ENCODE results near the gene SRCIN1. TPM values are rescaled to one million over a fixed set of nuclear protein-coding genes. Genes with fewer than 3 reads are reported as not detected.
A peak's percentile ranks its signal among the peaks of the same experiment; 100 is the strongest.

The SRCIN1 gene
- total RNA-seq, 1 donor from 2014 or later: 0.21 TPM

GRCh38 chr17:38552343-38552742 is 53.4 kb downstream of the SRCIN1 start:
- H3K4me1 Mint-ChIP-seq: peaks cover 2% of the 10 kb centered on the region
- intact Hi-C loops (cut with micrococcal nuclease): loop anchor here (10.0 kb wide), 1 partner anchor 182 kb away; the partner anchor contains the start of gene CISD3
- no peak overlapping the region for H3K4me3 Mint-ChIP-seq
- H3K9me3 Mint-ChIP-seq: no peaks in the 10 kb centered on the region
- no peak overlapping the region for H3K27ac Mint-ChIP-seq
- no peaks in the 10 kb centered on the region for H3K36me3 Mint-ChIP-seq (ENCODE audit: low read depth)
- DNase-seq: no peak
- H3K27me3 Mint-ChIP-seq: peaks cover 25% of the 10 kb centered on the region

- Mint-ChIP-seq H3K9me3 (no peaks in the 10 kb centered on the region), H3K4me1 (no peaks in the 10 kb centered on the region), H3K4me3 (no peak overlapping the region), H3K36me3 (ENCODE audit: low read depth) (no peaks in the 10 kb centered on the region), H3K27me3 (peaks cover 20% of the 10 kb centered on the region), H3K27ac (no peak overlapping the region)
- intact Hi-C loops (cut with micrococcal nuclease): loop anchor here (10.0 kb wide), 1 partner anchor 184 kb away; the partner anchor contains the start of gene CISD3
- no peak for DNase-seq
Observed at GRCh38 chr17:38551121-38551520, 54.6 kb downstream of the SRCIN1 start.

- no peaks in the 10 kb centered on the region for H3K9me3 Mint-ChIP-seq
- intact Hi-C loops (cut with micrococcal nuclease): loop anchor here (10.0 kb wide), 1 partner anchor 184 kb away; the partner anchor contains the start of gene CISD3
- DNase-seq: no peak
- H3K4me1 Mint-ChIP-seq: no peaks in the 10 kb centered on the region
- H3K4me3 Mint-ChIP-seq: no peak overlapping the region
- no peak overlapping the region for H3K27ac Mint-ChIP-seq
- H3K36me3 Mint-ChIP-seq (ENCODE audit: low read depth): no peaks in the 10 kb centered on the region
- H3K27me3 Mint-ChIP-seq: peaks cover 17% of the 10 kb centered on the region
Observed at GRCh38 chr17:38550661-38551060, 55.1 kb downstream of the SRCIN1 start.

GRCh38 chr17:38549285-38549684 is 56.5 kb downstream of the SRCIN1 start:
- intact Hi-C loops (cut with micrococcal nuclease): no loop called here
- Mint-ChIP-seq H3K27ac (no peak overlapping the region), H3K9me3 (no peaks in the 10 kb centered on the region), H3K36me3 (ENCODE audit: low read depth) (no peaks in the 10 kb centered on the region), H3K27me3 (peaks cover 8% of the 10 kb centered on the region), H3K4me1 (no peaks in the 10 kb centered on the region), H3K4me3 (no peak overlapping the region)
- no peak for DNase-seq

GRCh38 chr17:38547444-38547843 is 58.3 kb downstream of the SRCIN1 start:
- Mint-ChIP-seq H3K4me1 (no peaks in the 10 kb centered on the region), H3K9me3 (no peaks in the 10 kb centered on the region), H3K4me3 (no peak overlapping the region), H3K27ac (no peak overlapping the region), H3K36me3 (ENCODE audit: low read depth) (no peaks in the 10 kb centered on the region), H3K27me3 (peaks cover 4% of the 10 kb centered on the region)
- no peak for DNase-seq
- intact Hi-C loops (cut with micrococcal nuclease): no loop called here

GRCh38 chr17:38546396-38546795 is 59.4 kb downstream of the SRCIN1 start:
- H3K4me1 Mint-ChIP-seq: no peaks in the 10 kb centered on the region
- no peaks in the 10 kb centered on the region for H3K36me3 Mint-ChIP-seq (ENCODE audit: low read depth)
- DNase-seq: no peak
- H3K27me3 Mint-ChIP-seq: peaks cover 4% of the 10 kb centered on the region
- no peaks in the 10 kb centered on the region for H3K9me3 Mint-ChIP-seq
- intact Hi-C loops (cut with micrococcal nuclease): no loop called here
- H3K27ac Mint-ChIP-seq: no peak overlapping the region
- no peak overlapping the region for H3K4me3 Mint-ChIP-seq

GRCh38 chr17:38545531-38546225 is 60.1 kb downstream of the SRCIN1 start:
- Mint-ChIP-seq H3K27ac (no peak overlapping the region), H3K4me1 (no peaks in the 10 kb centered on the region), H3K4me3 (no peak overlapping the region), H3K9me3 (no peaks in the 10 kb centered on the region), H3K27me3 (peaks cover 4% of the 10 kb centered on the region), H3K36me3 (ENCODE audit: low read depth) (no peaks in the 10 kb centered on the region)
- no peak for DNase-seq
- intact Hi-C loops (cut with micrococcal nuclease): no loop called here

GRCh38 chr17:38544839-38545209 is 60.9 kb downstream of the SRCIN1 start:
- no peaks in the 10 kb centered on the region for H3K9me3 Mint-ChIP-seq
- H3K36me3 Mint-ChIP-seq (ENCODE audit: low read depth): no peaks in the 10 kb centered on the region
- intact Hi-C loops (cut with micrococcal nuclease): no loop called here

GRCh38 chr17:38544175-38544838 is 61.4 kb downstream of the SRCIN1 start:
- DNase-seq: no peak
- intact Hi-C loops (cut with micrococcal nuclease): no loop called here
- Mint-ChIP-seq H3K27ac (no peak overlapping the region), H3K4me1 (no peaks in the 10 kb centered on the region), H3K27me3 (peaks cover 1% of the 10 kb centered on the region), H3K9me3 (no peaks in the 10 kb centered on the region), H3K36me3 (ENCODE audit: low read depth) (no peaks in the 10 kb centered on the region), H3K4me3 (no peak overlapping the region)

More at GRCh38 chr17:38544839-38545209, 60.9 kb downstream of the SRCIN1 start:
- DNase-seq: no peak
- no peaks in the 10 kb centered on the region for H3K4me1 Mint-ChIP-seq
- no peak overlapping the region for H3K27ac Mint-ChIP-seq
- peaks cover 4% of the 10 kb centered on the region for H3K27me3 Mint-ChIP-seq
- H3K4me3 Mint-ChIP-seq: no peak overlapping the region

- intact Hi-C loops (cut with micrococcal nuclease): no loop called here
- no peak overlapping the region for H3K4me3 Mint-ChIP-seq
- no peaks in the 10 kb centered on the region for H3K9me3 Mint-ChIP-seq
- no peaks in the 10 kb centered on the region for H3K4me1 Mint-ChIP-seq
- peaks cover 2% of the 10 kb centered on the region for H3K27me3 Mint-ChIP-seq
- H3K27ac Mint-ChIP-seq: no peak overlapping the region
- no peak for DNase-seq
- H3K36me3 Mint-ChIP-seq (ENCODE audit: low read depth): no peaks in the 10 kb centered on the region
Observed at GRCh38 chr17:38543403-38544174, 62.2 kb downstream of the SRCIN1 start.

- no peaks in the 10 kb centered on the region for H3K4me1 Mint-ChIP-seq
- no peak overlapping the region for H3K4me3 Mint-ChIP-seq
- H3K27ac Mint-ChIP-seq: no peak overlapping the region
- H3K9me3 Mint-ChIP-seq: no peaks in the 10 kb centered on the region
- intact Hi-C loops (cut with micrococcal nuclease): no loop called here
- peaks cover 3% of the 10 kb centered on the region for H3K27me3 Mint-ChIP-seq
- no peaks in the 10 kb centered on the region for H3K36me3 Mint-ChIP-seq (ENCODE audit: low read depth)
- DNase-seq: no peak
Observed at GRCh38 chr17:38542286-38542685, 63.5 kb downstream of the SRCIN1 start.

GRCh38 chr17:38541281-38541680 is 64.5 kb downstream of the SRCIN1 start:
- H3K27me3 Mint-ChIP-seq: peaks cover 3% of the 10 kb centered on the region

GRCh38 chr17:38540514-38541045 is 65.2 kb downstream of the SRCIN1 start:
- intact Hi-C loops (cut with micrococcal nuclease): no loop called here
- Mint-ChIP-seq H3K36me3 (ENCODE audit: low read depth) (no peaks in the 10 kb centered on the region), H3K4me3 (no peak overlapping the region), H3K9me3 (no peaks in the 10 kb centered on the region), H3K4me1 (no peaks in the 10 kb centered on the region), H3K27me3 (peaks cover 6% of the 10 kb centered on the region), H3K27ac (no peak overlapping the region)
- no peak for DNase-seq

More at GRCh38 chr17:38541281-38541680, 64.5 kb downstream of the SRCIN1 start:
- no peak for DNase-seq
- H3K4me1 Mint-ChIP-seq: no peaks in the 10 kb centered on the region
- intact Hi-C loops (cut with micrococcal nuclease): no loop called here
- no peak overlapping the region for H3K4me3 Mint-ChIP-seq
- no peaks in the 10 kb centered on the region for H3K36me3 Mint-ChIP-seq (ENCODE audit: low read depth)
- H3K9me3 Mint-ChIP-seq: no peaks in the 10 kb centered on the region
- peak overlapping the region; percentile 52 for H3K27ac Mint-ChIP-seq

- intact Hi-C loops (cut with micrococcal nuclease): no loop called here
- Mint-ChIP-seq H3K9me3 (no peaks in the 10 kb centered on the region), H3K4me1 (no peaks in the 10 kb centered on the region)
Observed at GRCh38 chr17:38539386-38539785, 66.4 kb downstream of the SRCIN1 start.

More at GRCh38 chr17:38539386-38539785, 66.4 kb downstream of the SRCIN1 start:
- Mint-ChIP-seq H3K4me3 (no peak overlapping the region), H3K27ac (no peak overlapping the region), H3K36me3 (ENCODE audit: low read depth) (no peaks in the 10 kb centered on the region), H3K27me3 (peaks cover 6% of the 10 kb centered on the region)
- no peak for DNase-seq

Measured in activated CD4-positive, alpha-beta T cell treated with anti-CD3 and anti-CD28 coated beads, Interleukin-2, amount 10 ng/mL, durations not matched to agents 24 days and 14 days (primary cell).